GM19025 (cell line): ENCODE measurements around the gene ING3.
A peak's percentile ranks its signal among the peaks of the same experiment; 100 is the strongest.

Experiments used
- ATAC-seq: cut with Tn5 transposase; IDR thresholded peaks from one replicate; pipeline ENCODE4 v1.9.1; 2021; ENCODE audit warnings: mild to moderate bottlenecking, low read depth, moderate library complexity; ENCODE audit not compliant: unreplicated experiment

ING3 gene

DNA sequence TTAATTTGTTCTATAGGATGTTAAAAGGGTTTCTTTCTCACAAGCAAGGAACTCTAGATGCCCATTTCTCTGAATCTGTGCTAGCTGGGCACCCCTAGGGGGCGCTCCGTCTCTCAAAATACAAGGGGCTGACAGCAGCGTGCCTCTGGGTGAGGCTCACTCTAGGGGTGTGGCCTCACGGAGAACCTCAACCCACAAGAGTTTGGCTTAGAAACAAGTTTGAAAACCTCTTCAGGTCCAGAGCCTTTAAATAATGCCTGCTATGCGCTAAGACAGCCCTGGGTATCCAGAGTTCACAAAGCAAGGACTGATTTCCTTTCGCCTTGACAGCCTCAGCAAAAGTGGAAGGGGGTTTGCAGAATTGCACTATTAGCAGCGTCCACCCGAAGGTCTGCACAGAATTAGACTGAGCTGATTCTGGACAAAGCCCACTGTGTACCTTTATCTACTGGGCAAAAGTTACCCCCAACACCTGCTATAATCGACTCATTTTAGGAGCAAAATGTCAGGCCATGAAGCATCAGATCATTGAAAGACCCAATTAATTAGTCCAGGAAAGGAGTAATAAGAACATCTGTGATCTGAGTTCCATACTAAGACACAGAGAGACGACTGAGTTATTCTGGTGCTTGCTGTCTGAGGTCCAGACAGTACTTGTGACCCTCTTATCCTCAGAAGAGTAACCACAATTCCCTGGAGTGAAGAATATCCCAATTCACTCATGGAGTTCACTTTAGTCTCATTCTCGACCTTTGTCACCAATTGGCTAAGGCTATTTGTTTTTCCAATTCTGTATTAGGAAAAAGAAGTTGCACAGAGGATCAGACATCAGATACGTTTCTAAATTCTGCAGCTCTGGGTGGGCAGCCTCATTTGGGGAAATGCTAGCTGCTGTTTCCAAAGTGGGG is 37.4 kb downstream of the ING3 start:
- ATAC-seq: peak; percentile 89

DNA sequence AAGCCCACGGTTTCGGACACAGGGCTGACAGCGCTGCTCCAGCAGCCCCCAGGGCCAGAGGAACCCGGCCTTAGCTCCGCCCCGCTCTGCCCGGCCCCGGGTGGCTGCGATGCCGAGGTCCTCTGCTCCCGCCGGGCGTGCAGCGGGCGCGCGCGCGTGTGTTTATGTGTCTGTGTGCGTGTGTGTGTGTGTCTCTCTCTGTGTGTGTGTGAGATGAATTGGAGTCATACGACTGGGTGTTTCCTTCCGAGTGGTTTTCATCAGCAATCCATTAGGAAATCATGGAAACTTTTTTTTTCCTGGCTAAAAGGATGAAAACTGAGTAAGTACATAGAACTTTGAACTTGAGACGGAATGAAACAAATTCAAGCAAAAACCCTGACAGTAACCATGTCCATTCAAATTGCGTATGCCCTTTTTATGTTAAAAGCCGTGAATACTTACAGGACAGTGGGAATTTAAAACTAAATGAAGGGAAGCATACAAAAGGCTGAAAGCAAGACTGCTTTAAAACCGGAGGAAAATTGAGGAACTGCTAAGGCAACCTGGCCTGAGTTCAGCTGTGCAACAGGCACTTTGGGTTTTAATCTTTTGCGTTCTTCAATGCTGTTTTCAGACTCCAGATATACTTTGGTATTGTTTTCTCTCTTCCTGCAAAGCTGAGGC is 38.1 kb downstream of the ING3 start, which contains the start of gene CPED1:
TSS of gene CPED1 (plus strand) at position 121 of the 666 bp plus-strand sequence. CDS start 911 bp downstream, outside the sequence.
- ATAC-seq: peak; percentile 54

DNA sequence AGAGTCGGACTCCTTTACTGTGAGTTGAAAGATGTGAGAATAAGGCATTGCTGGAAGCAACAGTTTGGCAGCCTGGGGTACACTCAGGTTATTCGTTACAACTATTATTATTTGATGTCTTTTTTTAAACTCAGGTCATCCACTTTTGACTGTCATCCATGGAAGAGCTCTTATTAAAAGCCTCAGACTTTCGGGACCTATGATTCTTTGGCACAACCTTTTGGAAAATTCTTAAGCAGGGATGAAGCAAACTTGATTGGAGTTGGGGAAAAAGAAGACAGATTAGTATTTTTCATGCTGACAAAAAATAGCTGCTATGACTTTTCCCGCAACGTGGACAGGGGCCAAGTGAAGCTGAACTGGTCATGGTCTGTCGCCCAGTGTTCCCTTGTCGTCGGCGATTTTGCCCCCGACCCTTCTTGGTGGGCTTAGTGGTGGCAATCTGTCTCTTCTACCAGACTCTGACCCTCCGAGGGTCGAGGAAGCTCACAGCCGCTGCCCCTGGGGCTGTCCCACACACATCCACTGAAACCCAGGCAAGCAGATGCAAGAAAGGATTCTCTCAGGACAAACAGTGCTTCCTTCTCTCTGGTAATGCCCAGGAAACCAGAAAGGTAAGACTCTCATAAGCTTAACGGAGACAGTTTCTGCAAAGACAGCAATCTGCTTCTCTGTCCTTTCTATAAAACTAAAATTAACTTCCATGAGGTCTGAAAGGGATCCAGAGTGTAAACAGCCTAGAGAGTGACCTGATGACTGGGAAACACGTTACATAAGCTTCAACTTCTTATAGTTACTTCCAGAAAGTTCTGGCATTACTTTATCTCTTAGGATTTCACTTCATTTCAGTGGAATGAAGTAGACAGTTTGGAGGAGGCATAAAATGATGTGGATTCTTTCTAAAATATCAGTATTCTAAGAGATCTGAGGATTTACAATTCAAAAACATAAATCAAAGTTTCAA is 39.0 kb downstream of the ING3 start:
- ATAC-seq: no peak

DNA sequence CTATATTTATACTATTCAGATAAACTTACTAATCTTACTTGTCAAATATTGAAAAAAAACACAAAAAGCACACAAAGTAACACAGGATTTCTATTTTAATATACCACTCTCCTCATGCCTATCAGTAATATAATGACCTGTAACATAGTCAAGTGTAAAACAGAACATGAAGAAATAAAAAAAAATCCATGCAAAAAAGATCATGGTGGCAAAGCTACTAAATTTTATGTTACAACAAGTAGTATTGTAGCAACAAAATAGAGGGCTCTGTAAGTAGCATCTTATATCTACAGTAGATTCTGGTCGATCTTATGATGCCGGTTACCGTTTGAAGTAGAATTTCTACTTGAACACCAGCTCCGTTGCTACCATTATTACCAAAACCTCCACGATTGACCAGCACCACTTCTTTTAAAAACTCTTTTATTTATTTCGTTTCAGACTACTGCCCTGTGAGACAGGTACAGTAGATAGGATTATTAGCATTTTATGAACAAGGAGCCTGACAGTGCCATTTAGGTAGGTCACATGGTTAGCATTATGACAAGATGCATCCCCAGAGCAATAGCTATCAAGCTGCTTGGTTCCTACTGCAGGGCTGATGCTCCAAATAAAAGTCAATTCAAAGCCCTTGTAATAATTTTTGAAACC is 40.0 kb downstream of the ING3 start:
- no peak for ATAC-seq

DNA sequence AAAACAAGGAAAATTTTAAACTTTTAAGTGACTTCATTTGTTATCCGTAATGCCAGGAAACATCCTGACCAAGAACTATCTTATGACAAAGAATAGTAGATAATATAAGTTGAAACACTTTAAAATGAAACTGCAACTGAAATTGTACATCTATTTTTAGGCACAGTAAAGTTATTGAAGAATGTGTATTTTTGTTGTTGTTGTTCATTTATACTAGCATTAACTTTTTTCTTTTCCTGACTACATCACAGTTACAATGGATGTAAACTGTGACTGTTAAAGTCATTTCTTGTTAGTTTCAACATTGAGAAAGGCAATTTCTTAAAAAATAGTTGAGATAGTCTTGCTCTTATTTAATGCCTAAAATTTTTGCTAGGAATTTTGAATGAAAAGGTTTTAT is 40.6 kb downstream of the ING3 start:
- no peak for ATAC-seq

DNA sequence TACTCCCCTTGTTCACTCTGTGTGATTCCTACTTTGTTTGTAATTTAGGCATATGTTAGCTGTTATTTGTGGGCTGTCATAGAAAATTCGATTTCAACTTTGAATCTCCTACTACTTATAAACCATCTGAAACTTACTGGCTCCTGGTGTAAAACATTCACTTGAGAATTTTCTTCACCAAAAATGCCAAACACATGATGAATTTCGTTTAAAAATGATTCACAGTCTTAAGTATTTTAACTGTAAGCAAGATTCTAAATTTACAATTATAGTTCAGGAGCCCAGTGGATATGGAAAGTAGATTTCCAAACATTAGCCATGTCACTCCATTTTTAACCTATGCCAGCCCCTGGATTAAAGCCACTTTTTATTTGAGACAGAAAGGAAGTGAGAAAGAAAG is 41.0 kb downstream of the ING3 start:
- ATAC-seq: no peak

DNA sequence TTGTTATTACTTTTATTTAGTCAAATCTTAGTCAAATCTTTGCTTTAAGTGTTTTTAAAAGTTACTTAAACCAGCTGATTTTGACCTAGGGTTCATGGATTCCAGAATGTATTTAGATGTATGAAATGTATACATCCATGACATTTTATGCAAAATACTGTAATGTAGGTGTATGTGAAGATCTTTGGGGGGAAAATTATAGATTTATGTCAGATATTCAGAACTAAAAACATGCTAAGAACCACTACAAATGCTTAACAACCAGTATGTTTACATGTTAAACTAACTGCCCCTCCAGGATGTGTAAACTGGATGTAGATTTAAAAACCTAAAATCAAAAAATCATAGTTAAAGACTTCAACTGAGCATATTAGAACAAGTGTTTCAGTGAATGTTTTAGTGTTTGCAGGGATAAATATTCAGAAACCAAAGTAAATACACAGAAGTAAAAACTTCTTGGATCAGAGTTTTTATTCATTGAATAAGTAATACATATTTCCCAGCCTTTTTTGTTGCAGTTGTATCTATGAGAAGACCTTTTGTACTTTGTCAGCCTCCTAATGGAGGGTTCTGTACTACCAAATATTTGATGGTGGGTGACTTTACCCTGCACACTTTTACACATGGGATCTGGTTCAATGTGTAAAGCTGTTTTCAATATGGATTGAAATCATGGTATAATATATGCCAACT is 41.8 kb downstream of the ING3 start:
- ATAC-seq: no peak

DNA sequence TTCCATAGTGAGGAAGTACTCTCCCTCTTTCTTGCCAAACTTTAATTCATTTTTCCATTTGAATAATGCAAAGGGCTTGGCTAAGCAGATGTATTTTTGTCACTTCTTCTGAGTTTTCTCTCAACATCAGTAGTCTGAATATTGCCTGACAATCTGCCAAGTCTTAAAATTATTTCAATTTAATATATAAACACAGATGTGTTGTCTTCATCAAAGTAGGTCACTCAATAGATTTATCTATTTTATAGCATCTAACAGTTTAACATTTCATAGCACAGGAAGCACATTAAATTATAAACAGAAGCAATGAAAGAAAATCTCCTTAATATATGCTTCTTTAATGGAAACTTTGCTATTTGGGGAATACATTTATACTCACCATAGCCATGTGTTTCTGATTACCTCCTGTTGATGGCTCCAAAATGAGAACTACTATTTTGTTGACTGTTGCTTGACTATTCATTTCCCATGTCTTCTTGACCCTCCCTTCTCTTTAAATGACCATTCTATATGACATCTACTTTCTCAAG is 42.5 kb downstream of the ING3 start:
- no peak for ATAC-seq

DNA sequence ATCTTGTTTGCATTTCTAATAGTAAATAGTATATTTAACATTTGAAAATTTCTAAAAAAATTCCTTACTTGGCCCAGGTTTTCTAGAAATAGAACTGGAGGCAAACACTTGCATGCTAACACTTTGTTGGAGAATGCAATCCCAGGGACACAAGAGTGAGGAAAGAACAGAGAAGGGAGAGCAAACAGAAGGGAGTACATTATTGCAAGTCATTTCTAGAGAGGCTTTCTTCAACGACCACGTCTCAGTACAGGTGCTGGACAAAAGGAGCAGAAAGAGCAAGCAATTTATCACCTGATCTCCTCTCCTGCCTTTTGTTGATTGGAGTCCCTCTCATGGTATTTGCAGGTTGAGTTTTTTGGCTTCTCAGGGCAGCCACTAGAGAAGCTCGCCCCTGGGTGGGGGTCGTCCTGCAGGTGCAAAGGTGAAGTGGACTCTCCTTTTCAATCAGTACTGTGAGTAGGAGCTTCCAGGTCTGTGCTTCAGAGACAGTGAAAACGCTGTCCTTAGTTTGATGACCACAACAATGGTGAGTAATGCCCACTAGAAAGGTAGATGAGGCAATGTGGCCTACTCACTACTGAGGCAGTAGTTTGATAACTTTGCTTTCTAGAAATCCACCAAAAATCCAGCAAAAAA is 43.1 kb downstream of the ING3 start:
- no peak for ATAC-seq

DNA sequence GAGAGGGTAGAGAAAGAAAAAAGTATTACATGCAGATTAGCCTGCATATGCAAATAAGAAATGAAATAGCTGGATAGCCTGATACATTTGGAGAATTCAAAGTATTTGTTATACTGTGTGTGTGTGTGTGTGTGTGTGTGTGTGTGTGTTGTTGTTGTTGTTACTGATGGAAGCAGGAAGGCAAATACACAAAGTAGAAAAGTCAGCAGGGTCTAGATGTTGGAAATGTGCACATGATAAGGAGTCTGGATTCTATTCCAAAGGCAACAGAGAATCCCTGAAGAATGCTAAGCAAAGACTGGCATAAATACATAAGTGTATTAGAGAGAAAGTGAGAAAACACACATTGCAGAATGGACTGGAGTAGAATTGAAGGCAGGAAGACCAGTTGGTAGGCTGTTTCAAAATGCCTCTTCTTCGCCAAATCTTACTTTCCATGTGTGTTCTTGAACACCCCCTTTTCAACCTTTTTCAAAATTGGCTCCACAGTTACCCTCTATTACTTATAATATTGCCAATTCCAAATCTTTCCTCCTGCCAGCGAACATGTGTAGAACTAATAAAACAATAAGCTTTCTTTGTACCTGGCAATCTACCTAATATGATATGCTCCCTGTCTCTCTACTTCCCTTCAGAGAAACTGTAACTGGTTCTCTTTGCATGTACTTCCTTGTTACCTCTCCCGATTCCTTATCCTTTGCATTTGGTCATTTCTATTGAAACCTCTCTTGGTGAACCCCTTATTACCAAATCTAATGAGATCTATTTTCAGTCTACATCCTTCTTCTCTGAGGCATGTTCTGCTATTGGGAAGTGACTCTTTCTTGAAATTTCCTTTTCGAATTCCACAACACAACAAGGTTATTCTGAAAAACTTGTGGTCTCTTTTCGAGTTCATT is 44.2 kb downstream of the ING3 start:
- ATAC-seq: no peak

DNA sequence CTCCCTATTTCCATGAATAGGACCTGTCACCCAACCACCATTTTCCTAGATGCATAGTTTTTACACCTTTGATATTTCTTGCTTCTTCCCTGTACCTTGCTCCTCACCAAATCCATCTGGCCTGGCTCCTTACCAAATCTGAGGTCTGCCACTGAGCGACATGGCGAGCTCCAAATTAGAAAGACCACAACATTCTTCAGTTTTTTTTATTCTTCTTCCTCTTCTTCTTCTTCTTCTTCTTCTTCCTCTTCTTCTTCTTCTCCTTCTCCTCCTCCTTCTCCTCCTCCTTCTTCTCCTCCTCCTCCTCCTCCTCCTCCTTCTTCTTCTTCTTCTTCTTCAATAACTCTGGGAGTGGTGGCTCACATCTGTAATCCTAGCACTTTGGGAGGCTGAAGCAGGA is 45.1 kb downstream of the ING3 start:
- no peak for ATAC-seq

DNA sequence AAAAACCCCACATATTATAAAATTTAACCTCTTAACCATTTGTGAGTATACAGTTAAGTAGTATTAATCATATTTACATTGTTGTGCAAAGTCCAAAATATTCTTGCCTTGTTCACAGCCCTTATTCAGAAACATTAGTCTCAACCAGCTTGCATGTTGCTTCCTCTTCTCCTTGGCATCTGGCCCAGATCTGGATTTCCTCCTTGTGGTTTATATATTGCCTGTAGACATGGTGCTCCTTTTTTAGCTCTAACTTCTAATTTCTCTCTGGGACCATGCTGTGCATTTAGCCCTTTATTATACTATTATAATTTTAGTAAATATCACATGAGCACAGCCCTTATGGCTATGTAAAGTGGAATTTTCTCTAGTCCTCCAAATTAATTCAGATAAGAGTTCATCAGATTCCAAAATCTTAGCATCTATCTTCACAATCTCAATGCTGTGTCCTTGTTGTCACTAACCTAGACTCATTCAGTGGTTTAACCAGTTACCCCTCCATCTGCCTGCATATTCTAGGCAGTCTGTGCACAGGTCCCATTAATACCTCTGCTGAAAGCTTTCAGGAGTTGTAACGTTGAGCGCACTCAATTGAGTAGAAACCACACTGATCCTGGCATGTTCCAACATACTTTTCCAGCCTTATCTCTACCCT is 45.9 kb downstream of the ING3 start:
- no peak for ATAC-seq

DNA sequence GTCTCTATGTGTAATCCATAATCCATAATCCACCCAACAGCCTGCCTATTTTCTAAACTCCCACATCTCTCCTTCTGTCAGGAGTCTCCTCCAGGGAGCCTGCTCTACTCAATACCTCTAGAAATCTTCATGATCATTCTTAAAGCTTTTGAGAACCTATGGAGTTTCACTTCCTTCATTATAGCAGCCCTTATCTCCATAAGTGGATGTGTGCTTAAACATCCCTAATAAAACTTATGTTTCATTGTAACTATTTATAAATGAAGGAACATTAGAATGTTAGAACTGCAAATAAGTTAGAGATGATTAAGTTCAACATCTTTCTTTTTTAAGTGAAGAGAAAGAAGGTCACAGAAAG is 46.4 kb downstream of the ING3 start:
- no peak for ATAC-seq

DNA sequence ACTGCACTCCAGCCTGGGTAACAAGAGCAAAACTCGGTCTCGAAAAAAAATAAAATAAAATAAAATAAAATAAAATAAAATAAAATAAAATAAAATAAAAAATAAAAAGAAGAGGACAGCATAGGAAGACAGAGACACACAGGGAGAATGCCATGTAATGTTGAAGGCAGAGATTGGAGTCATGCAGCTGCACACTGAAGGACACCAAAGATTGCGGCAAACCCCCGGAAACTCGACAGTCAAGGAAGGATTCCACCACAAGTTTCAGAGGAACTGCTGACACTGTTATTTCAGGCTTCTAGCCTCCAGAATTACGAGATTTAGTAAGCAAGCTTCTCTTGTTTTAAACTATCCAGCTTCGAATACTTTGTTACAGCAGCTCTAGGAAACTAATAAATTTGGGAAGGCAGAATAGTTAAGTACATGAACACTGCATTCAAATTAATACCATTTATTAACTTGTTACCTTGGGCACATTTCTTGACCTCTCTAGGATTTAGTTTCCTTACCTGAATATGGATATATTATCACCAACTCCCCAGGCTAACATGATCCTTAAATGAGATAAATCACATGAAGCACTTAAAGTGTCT is 47.4 kb downstream of the ING3 start:
- ATAC-seq: no peak

DNA sequence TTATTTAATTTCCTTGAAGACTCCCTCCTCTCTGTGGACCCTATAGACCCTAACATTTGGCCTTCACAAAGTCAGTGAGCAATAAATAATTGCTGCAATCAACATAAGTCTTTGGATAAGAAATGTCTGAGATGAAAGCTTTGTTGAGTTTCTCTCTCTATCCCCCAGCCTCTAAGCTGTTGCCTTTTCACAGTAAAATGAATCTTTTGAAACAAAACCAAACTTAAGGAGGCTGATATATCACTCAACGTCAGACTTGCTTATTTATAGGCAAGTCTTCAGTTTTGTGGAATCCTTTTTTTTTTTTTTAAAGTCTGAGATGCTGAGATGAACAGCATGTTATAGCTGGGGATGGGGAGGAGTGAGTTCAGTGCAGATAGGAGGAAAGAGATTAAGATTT is 47.9 kb downstream of the ING3 start:
- ATAC-seq: no peak

DNA sequence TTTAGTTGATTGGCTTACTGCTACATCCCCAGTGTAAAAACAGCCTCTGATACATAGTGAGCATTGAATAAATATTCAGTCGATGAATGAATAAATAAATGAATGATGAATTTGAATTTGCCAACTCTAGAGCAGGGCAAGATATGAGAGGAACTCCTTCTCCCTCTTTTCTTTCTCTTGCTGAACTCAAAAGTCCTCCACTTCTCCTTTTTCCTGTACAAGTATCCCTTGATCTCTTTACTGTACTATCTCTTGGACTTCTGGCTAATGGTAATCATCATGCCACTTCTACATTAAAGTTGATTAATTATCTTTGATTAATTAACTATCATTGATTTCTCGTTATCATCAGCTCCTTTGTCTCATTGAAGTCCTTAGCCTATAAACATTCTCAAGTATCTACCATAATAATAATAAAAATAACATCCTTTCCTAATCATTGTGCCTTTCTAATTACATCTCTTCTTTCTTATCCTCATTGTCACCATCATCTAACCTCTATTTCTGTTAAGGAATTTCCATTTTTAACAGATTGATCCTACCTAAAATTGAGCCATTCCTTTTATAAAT is 48.5 kb downstream of the ING3 start:
- no peak for ATAC-seq
